ENCODE measurements around the gene SLC35F3. TPM values are rescaled to one million over a fixed set of nuclear protein-coding genes. Genes with fewer than 3 reads are reported as not detected.

SLC35F3 gene
- total RNA-seq, 1 experiment from 2014 or later, result 19.1 TPM

DNA sequence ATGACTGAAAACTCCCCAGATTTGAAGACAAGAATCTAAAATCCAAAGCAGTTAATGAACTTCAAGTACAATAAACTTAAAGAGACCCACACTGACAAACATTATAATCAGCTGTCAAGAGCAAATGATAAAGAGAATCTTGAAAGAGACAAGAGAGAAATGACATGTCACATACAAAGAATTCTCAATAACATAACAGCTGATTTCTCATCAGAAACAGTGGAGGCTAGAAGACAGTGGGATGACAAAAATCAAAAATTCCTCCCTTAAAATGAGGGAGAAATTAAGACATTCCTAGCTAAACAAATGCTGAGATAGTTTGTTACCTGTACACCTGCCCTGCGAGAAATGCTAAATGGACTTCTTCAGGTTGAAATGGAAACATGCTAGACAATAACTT is 432.8 kb downstream of the SLC35F3 start:
- H3K4me3 ChIP-seq (ENCODE audit: low read depth in 2 of 2, low read length in 2 of 2), result no peak overlapping the region
- no TSS peak for BruUV-seq (replicated peaks)
- no peaks in the 10 kb centered on the region for H3K36me3 ChIP-seq (ENCODE audit: control insufficient read depth, insufficient read depth, low read length)
- POLR2A ChIA-PET, result no interaction called here
- no peak for TF ChIP-seq POLR2AphosphoS5 (IDR thresholded peaks at IDR 0.05; ENCODE audit: low read depth, low read length)
- no peak for TF ChIP-seq TCF7L2 (IDR thresholded peaks at IDR 0.05; ENCODE audit: low read depth, low read length)
- TF ChIP-seq SIN3A (IDR thresholded peaks at IDR 0.05; ENCODE audit: borderline replicate concordance, insufficient read depth, low read depth, low read length), result no peak
- TF ChIP-seq, protein P1, sequence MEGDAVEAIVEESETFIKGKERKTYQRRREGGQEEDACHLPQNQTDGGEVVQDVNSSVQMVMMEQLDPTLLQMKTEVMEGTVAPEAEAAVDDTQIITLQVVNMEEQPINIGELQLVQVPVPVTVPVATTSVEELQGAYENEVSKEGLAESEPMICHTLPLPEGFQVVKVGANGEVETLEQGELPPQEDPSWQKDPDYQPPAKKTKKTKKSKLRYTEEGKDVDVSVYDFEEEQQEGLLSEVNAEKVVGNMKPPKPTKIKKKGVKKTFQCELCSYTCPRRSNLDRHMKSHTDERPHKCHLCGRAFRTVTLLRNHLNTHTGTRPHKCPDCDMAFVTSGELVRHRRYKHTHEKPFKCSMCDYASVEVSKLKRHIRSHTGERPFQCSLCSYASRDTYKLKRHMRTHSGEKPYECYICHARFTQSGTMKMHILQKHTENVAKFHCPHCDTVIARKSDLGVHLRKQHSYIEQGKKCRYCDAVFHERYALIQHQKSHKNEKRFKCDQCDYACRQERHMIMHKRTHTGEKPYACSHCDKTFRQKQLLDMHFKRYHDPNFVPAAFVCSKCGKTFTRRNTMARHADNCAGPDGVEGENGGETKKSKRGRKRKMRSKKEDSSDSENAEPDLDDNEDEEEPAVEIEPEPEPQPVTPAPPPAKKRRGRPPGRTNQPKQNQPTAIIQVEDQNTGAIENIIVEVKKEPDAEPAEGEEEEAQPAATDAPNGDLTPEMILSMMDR (IDR thresholded peaks at IDR 0.05), result no peak
- TF ChIP-seq, protein P2, sequence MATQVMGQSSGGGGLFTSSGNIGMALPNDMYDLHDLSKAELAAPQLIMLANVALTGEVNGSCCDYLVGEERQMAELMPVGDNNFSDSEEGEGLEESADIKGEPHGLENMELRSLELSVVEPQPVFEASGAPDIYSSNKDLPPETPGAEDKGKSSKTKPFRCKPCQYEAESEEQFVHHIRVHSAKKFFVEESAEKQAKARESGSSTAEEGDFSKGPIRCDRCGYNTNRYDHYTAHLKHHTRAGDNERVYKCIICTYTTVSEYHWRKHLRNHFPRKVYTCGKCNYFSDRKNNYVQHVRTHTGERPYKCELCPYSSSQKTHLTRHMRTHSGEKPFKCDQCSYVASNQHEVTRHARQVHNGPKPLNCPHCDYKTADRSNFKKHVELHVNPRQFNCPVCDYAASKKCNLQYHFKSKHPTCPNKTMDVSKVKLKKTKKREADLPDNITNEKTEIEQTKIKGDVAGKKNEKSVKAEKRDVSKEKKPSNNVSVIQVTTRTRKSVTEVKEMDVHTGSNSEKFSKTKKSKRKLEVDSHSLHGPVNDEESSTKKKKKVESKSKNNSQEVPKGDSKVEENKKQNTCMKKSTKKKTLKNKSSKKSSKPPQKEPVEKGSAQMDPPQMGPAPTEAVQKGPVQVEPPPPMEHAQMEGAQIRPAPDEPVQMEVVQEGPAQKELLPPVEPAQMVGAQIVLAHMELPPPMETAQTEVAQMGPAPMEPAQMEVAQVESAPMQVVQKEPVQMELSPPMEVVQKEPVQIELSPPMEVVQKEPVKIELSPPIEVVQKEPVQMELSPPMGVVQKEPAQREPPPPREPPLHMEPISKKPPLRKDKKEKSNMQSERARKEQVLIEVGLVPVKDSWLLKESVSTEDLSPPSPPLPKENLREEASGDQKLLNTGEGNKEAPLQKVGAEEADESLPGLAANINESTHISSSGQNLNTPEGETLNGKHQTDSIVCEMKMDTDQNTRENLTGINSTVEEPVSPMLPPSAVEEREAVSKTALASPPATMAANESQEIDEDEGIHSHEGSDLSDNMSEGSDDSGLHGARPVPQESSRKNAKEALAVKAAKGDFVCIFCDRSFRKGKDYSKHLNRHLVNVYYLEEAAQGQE (IDR thresholded peaks at IDR 0.05; ENCODE audit: insufficient read depth in 1 of 2, low read depth in 2 of 2, low read length in 1 of 2), result no peak
- intact Hi-C loops (cut with micrococcal nuclease; ENCODE audit: unreplicated experiment) (no loop called here), in situ Hi-C loops (cut with HindIII; ENCODE audit: low pct_unique_long_range_greater_than_20kb, low sequenced_read_pairs) (no loop called here)
- H3K27ac ChIP-seq (ENCODE audit: low read length), result no peak overlapping the region
- H3K4me1 ChIP-seq (ENCODE audit: control insufficient read depth, insufficient read depth, low read length), result no peaks in the 10 kb centered on the region
- ATAC-seq, result no peak
- peaks cover 29% of the 10 kb centered on the region for H3K9me3 ChIP-seq (ENCODE audit: control insufficient read depth, insufficient read depth, low read depth, low read length)
- H3K27me3 ChIP-seq (ENCODE audit: control insufficient read depth, insufficient read depth, low read length), result no peaks in the 10 kb centered on the region
- DNase-seq (ENCODE audit: low read depth, low spot score), result no peak
- CTCF ChIA-PET, result no interaction called here

DNA sequence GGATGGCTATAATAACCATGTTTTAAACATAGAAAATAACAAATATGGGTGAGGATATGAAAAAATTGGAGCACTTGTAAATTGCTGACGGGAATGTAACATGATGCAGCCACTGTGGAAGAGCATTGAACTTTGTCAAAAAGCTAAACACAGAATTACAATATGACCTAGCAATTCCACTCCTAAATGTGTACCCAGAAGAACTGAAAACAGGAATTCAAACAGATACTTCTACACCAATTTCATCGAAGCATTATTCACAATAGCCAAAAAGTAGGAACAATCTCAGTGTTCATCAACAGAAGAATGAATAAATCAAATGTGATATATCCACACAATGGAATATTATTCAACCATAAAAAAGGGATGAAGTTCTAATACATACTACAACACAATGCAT is 436.1 kb downstream of the SLC35F3 start:
- Histone ChIP-seq H3K9me3 (ENCODE audit: control insufficient read depth, insufficient read depth, low read depth, low read length) (peaks cover 29% of the 10 kb centered on the region), H3K27me3 (ENCODE audit: control insufficient read depth, insufficient read depth, low read length) (no peaks in the 10 kb centered on the region), H3K4me3 (ENCODE audit: low read depth in 2 of 2, low read length in 2 of 2) (no peak overlapping the region), H3K4me1 (ENCODE audit: control insufficient read depth, insufficient read depth, low read length) (no peaks in the 10 kb centered on the region), H3K36me3 (ENCODE audit: control insufficient read depth, insufficient read depth, low read length) (no peaks in the 10 kb centered on the region), H3K27ac (ENCODE audit: low read length) (no peak overlapping the region)
- TF ChIP-seq, protein P2 (IDR thresholded peaks at IDR 0.05; ENCODE audit: insufficient read depth in 1 of 2, low read depth in 2 of 2, low read length in 1 of 2), result no peak
- TF ChIP-seq TCF7L2 (IDR thresholded peaks at IDR 0.05; ENCODE audit: low read depth, low read length) (no peak), POLR2AphosphoS5 (IDR thresholded peaks at IDR 0.05; ENCODE audit: low read depth, low read length) (no peak), SIN3A (IDR thresholded peaks at IDR 0.05; ENCODE audit: borderline replicate concordance, insufficient read depth, low read depth, low read length) (no peak)
- TF ChIP-seq, protein P1 (IDR thresholded peaks at IDR 0.05), result no peak
- intact Hi-C loops (cut with micrococcal nuclease; ENCODE audit: unreplicated experiment) (no loop called here), in situ Hi-C loops (cut with HindIII; ENCODE audit: low pct_unique_long_range_greater_than_20kb, low sequenced_read_pairs) (no loop called here)
- no TSS peak for BruUV-seq (replicated peaks)
- ChIA-PET CTCF (no interaction called here), POLR2A (no interaction called here)
- DNase-seq (ENCODE audit: low read depth, low spot score) (no peak), ATAC-seq (no peak)
